NT2/D1 (cell line): ENCODE measurements around the gene FOXP3.

Experiments
- SUZ12 ChIP-seq: IDR thresholded peaks from 2 replicates; pipeline ENCODE4 v1.6.1; 2011; ENCODE audit not compliant: insufficient read length, insufficient read depth; ENCODE audit errors: extremely low read depth
- YY1 ChIP-seq: IDR thresholded peaks from 2 replicates; pipeline ENCODE4 v1.6.1; 2011; ENCODE audit not compliant: insufficient read length, insufficient read depth
- ZNF274 ChIP-seq: IDR thresholded peaks from 2 replicates; pipeline ENCODE4 v1.6.1; 2011; ENCODE audit warnings: mild to moderate bottlenecking, low read depth, low read length

GRCh38 chrX:49264460-49264859 is at the start of gene FOXP3:
- TF ChIP-seq ZNF274 (no peak), SUZ12 (no peak), YY1 (no peak)
